ENCODE data around the gene FAM227B. TPM values are rescaled to one million over a fixed set of nuclear protein-coding genes. Genes with fewer than 3 reads are reported as not detected.

FAM227B gene
- total and polyA plus RNA-seq, 7 donors, result 2.7 to 11.9 (median 6.9) TPM

DNA sequence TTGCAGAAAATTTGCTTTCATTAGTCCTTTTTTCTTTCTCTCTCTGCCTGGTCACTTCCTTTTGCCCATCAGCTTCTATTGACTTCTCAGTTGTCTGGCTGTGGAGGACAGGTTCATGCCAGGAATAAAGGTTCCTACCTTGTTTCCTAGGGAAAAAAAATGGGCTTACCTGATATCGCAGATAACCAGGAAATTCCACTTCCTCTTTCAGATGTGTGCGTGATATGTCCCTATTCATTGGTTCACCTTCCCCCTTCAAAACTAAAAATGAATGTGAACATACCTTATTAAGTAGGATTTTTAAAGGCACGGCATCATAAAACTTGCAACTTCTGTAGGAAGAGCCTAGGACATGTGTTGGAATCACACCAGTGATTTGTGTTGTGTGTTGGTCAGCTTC lies 317.6 kb downstream of the FAM227B start:
- DNase-seq (no peak), ATAC-seq (no peak)
- Histone ChIP-seq H3K4me1 (no peaks in the 10 kb centered on the region), H3K27ac (no peak overlapping the region), H3K4me3 (no peak overlapping the region), H3K27me3 (ENCODE audit: insufficient read depth in 3 of 3, low read length in 2 of 3) (no peaks in the 10 kb centered on the region), H3K36me3 (ENCODE audit: insufficient read depth in 1 of 2, low read depth in 1 of 2) (peaks cover 0 to 11% of the 10 kb centered on the region in 2 donors), H3K9me3 (peaks cover 3% of the 10 kb centered on the region)
- TF ChIP-seq, protein P1, sequence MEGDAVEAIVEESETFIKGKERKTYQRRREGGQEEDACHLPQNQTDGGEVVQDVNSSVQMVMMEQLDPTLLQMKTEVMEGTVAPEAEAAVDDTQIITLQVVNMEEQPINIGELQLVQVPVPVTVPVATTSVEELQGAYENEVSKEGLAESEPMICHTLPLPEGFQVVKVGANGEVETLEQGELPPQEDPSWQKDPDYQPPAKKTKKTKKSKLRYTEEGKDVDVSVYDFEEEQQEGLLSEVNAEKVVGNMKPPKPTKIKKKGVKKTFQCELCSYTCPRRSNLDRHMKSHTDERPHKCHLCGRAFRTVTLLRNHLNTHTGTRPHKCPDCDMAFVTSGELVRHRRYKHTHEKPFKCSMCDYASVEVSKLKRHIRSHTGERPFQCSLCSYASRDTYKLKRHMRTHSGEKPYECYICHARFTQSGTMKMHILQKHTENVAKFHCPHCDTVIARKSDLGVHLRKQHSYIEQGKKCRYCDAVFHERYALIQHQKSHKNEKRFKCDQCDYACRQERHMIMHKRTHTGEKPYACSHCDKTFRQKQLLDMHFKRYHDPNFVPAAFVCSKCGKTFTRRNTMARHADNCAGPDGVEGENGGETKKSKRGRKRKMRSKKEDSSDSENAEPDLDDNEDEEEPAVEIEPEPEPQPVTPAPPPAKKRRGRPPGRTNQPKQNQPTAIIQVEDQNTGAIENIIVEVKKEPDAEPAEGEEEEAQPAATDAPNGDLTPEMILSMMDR (IDR thresholded peaks at IDR 0.05), result no peak
- intact Hi-C loops (cut with DNase I), result no loop called here
- 86 to 91% (median 90%) methylated on average over 3 of the region's 3 CpGs for WGBS, 3 donors

DNA sequence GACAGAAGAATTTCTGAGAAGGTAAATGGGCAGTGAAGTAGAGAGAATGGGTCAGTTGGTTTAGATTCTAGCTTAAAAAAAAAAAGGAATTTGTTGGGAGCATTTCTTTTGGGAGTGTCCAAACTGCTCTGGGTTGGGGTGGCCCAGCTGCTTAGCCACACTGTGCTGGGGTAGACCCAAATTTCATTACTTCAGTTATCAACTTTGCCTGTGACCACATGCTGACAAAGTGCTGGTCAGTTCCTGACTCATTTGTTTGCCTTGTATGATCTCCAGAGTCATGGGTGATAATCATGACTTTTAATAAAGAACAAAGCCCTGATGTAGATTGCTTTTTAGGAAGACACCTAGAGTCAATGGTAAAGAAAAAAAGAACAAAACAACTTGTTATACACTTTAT lies 319.1 kb downstream of the FAM227B start:
- Histone ChIP-seq H3K36me3 (ENCODE audit: insufficient read depth in 1 of 2, low read depth in 1 of 2) (peaks cover 0 to 11% of the 10 kb centered on the region in 2 donors), H3K9me3 (peaks cover 3% of the 10 kb centered on the region), H3K27me3 (ENCODE audit: insufficient read depth in 3 of 3, low read length in 2 of 3) (no peaks in the 10 kb centered on the region), H3K4me1 (no peaks in the 10 kb centered on the region), H3K4me3 (no peak overlapping the region), H3K27ac (no peak overlapping the region)
- TF ChIP-seq, protein P1 (IDR thresholded peaks at IDR 0.05), result no peak
- intact Hi-C loops (cut with DNase I), result no loop called here
- DNase-seq (no peak), ATAC-seq (no peak)

- 91 to 94% (median 93%) methylated on average over 3 of the region's 3 CpGs for WGBS, 3 donors
- peaks cover 0 to 11% of the 10 kb centered on the region in 2 donors for H3K36me3 ChIP-seq (ENCODE audit: insufficient read depth in 1 of 2, low read depth in 1 of 2)
- peaks cover 3% of the 10 kb centered on the region for H3K9me3 ChIP-seq
- intact Hi-C loops (cut with DNase I), result no loop called here
- no peaks in the 10 kb centered on the region for H3K4me1 ChIP-seq
- no peak for ATAC-seq
- no peaks in the 10 kb centered on the region for H3K27me3 ChIP-seq (ENCODE audit: insufficient read depth in 3 of 3, low read length in 2 of 3)
- DNase-seq, result no peak
- H3K27ac ChIP-seq, result no peak overlapping the region
- TF ChIP-seq, protein P1 (IDR thresholded peaks at IDR 0.05), result no peak
- no peak overlapping the region for H3K4me3 ChIP-seq
Observed at GRCh38 chr15:49300856-49301255, 319.8 kb downstream of the FAM227B start.

GRCh38 chr15:49297584-49297983 lies 323.0 kb downstream of the FAM227B start:
- peaks cover 3% of the 10 kb centered on the region for H3K9me3 ChIP-seq
- no peak overlapping the region for H3K27ac ChIP-seq
- H3K4me3 ChIP-seq, result no peak overlapping the region
- H3K27me3 ChIP-seq (ENCODE audit: insufficient read depth in 3 of 3, low read length in 2 of 3), result no peaks in the 10 kb centered on the region
- H3K36me3 ChIP-seq (ENCODE audit: insufficient read depth in 1 of 2, low read depth in 1 of 2), result peaks cover 0 to 12% of the 10 kb centered on the region in 2 donors
- 96 to 97% (median 97%) methylated on average over 1 of the region's 1 CpG for WGBS, 3 donors
- TF ChIP-seq, protein P1 (IDR thresholded peaks at IDR 0.05), result no peak
- DNase-seq (no peak), ATAC-seq (no peak)
- no peaks in the 10 kb centered on the region for H3K4me1 ChIP-seq
- intact Hi-C loops (cut with DNase I), result no loop called here

DNA sequence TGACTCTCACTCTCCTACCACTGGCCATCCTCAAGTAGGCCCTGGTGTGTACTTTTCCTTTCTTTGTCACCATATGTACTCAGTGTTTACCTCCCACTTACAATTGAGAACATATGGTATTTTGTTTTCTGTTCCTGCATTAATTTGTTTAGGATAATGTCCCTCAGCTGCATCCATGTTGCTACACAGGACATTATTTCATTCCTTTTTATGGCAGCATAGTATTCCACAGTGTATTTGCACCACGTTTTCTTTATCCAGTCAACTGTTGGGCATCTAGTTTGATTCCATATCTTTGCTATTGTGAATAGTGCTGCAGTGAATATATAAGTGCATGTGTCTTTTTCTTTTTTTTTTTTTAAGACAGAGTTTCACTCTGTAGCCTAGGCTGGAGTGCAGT lies 324.4 kb downstream of the FAM227B start:
- H3K36me3 ChIP-seq (ENCODE audit: insufficient read depth in 1 of 2, low read depth in 1 of 2), result peaks cover 0 to 19% of the 10 kb centered on the region in 2 donors
- no peak overlapping the region for H3K27ac ChIP-seq
- 97% methylated on average over 1 of the region's 1 CpG for WGBS, 3 donors
- no peak for DNase-seq
- no peak overlapping the region for H3K4me3 ChIP-seq
- H3K4me1 ChIP-seq, result no peaks in the 10 kb centered on the region
- ATAC-seq, result no peak
- intact Hi-C loops (cut with DNase I), result no loop called here
- peaks cover 3% of the 10 kb centered on the region for H3K9me3 ChIP-seq
- no peaks in the 10 kb centered on the region for H3K27me3 ChIP-seq (ENCODE audit: insufficient read depth in 3 of 3, low read length in 2 of 3)
- TF ChIP-seq, protein P1 (IDR thresholded peaks at IDR 0.05), result no peak
